Right lung (tissue), 5 donors: ENCODE results near the gene CAPN6. TPM values are rescaled to one million over a fixed set of nuclear protein-coding genes. Genes with fewer than 3 reads are reported as not detected.

ENCODE experiments used
- DNase-seq, 2 donors: peaks; one replicate each; pipeline ENCODE4 v3.0.0-alpha.2; 2013
- polyA plus RNA-seq, 5 donors: library from polyadenylated mRNA; unstranded; fragments of 120-200 nt; gene quantifications; one replicate each; pipeline versions ENCODE4 v1.2.1 to v1.2.3, GENCODE V29; 2013; ENCODE audit warnings: inconsistent platforms in 1 of 5, low replicate concordance in 1 of 5; ENCODE audit not compliant: insufficient read length in 5 of 5, insufficient read depth in 1 of 5

CAPN6 gene
- polyA plus RNA-seq, 5 donors: 15.1 to 40.7 (median 23.4) TPM

GRCh38 chrX:111216293-111216801 lies 53.9 kb downstream of the CAPN6 start:
- no peak for DNase-seq

GRCh38 chrX:111207851-111208250 lies 62.4 kb downstream of the CAPN6 start:
- no peak for DNase-seq

- DNase-seq: no peak
These were observed 70.0 kb downstream of the CAPN6 start for GRCh38 chrX:111200327-111200726.

- DNase-seq: no peak
These were observed 70.8 kb downstream of the CAPN6 start for GRCh38 chrX:111199505-111199904.

Other genes with a start within 250 kb of the CAPN6 start
- 1 to 10 TPM in 2 of 5 donors, under 1 TPM in 3; 0.69 to 1.6 (median 0.86) TPM for gene PAK3, start 174.3 kb downstream of the CAPN6 start, polyA plus RNA-seq
- under 1 TPM; 0.11 to 0.65 (median 0.31) TPM for gene DCX, start 141.7 kb upstream of the CAPN6 start, polyA plus RNA-seq
- gene SERTM2, start 241.2 kb upstream of the CAPN6 start, polyA plus RNA-seq: under 1 TPM in 2 of 5 donors, not detected in 3; 0.04 to 0.05 TPM